T-cell (primary cell): Measurements from ENCODE around the gene PTPRA. TPM values are rescaled to one million over a fixed set of nuclear protein-coding genes. Genes with fewer than 3 reads are reported as not detected.

Experiments
- ATAC-seq, 4 experiments: fragments of 200-7000 bp in 3 of 4; fragments of 150-1000 bp in 1 of 4; cut with Tn5 transposase; replicated peaks in 1 of 4; 1 replicate in 3 of 4; 2 replicates in 1 of 4; pipeline ENCODE4 v1.10.0; 2021; ENCODE audit warnings: moderate library complexity in 3 of 4, mild to moderate bottlenecking in 2 of 4, moderate number of reproducible peaks in 1 of 4
- CTCF ChIA-PET, 2 donors: fragments of 300-600 bp; sonication (Branson Sonifier 250); formaldehyde crosslinking; loops; one replicate each; lab custom pipeline; 2022; ENCODE audit warnings: antibody characterized with exemption in 2 of 2; lab: Charles Lee
- POLR2A ChIA-PET, 2 donors: fragments of 300-600 bp; sonication (Branson Sonifier 250); formaldehyde crosslinking; loops; one replicate each; lab custom pipeline; 2022; ENCODE audit warnings: antibody characterized with exemption in 2 of 2; lab: Charles Lee
- DNase-seq, 35 experiments: peaks; one replicate each; pipeline versions ENCODE4 v3.0.0 to v3.0.0-alpha.2; 2013 to 2023
- H3K27ac ChIP-seq: one replicate; pipeline ENCODE4 v1.5.1; 2013; ENCODE audit warnings: low read length
- H3K27me3 ChIP-seq, 2 experiments: replicated peaks in 1 of 2; 1 replicate in 1 of 2; 2 replicates in 1 of 2; pipeline versions ENCODE4 v1.6.1 to v1.7.0; 2013; ENCODE audit warnings: low read length in 1 of 2, mixed read lengths in 1 of 2; ENCODE audit not compliant: control insufficient read depth in 2 of 2, insufficient read depth in 2 of 2; ENCODE audit errors: extremely low read depth in 1 of 2
- H3K36me3 ChIP-seq, 2 donors: 1 replicate in 1 of 2; 2 replicates in 1 of 2; pipeline versions ENCODE4 v1.6.1 to v1.7.0; 2013; ENCODE audit warnings: low read length in 1 of 2; ENCODE audit not compliant: control insufficient read depth in 2 of 2, insufficient read depth in 1 of 2; ENCODE audit errors: extremely low read depth in 1 of 2
- H3K4me1 ChIP-seq, 2 experiments: 1 replicate in 1 of 2; 2 replicates in 1 of 2; pipeline versions ENCODE4 v1.6.1 to v1.7.0; 2013; ENCODE audit warnings: low read length in 2 of 2, mixed read lengths in 1 of 2; ENCODE audit not compliant: insufficient read depth in 2 of 2, control insufficient read depth in 1 of 2; ENCODE audit errors: extremely low read depth in 1 of 2
- H3K4me3 ChIP-seq, 2 donors: 1 replicate in 1 of 2; 2 replicates in 1 of 2; pipeline versions ENCODE4 v1.5.1 to v1.7.0; 2013; ENCODE audit warnings: mild to moderate bottlenecking in 2 of 2, low read length in 1 of 2, moderate library complexity in 1 of 2; ENCODE audit not compliant: control insufficient read depth in 1 of 2; ENCODE audit errors: extremely low read depth in 1 of 2
- H3K9me3 ChIP-seq: 2 replicates; pipeline ENCODE4 v1.7.0; 2013
- H3K27ac Mint-ChIP-seq, 2 donors: one replicate each; pipeline ENCODE4 v1.8.0; 2020 to 2021; ENCODE audit warnings: mild to moderate bottlenecking in 2 of 2, mixed read lengths in 2 of 2
- H3K27me3 Mint-ChIP-seq, 2 donors: one replicate each; pipeline ENCODE4 v1.8.0; 2021 to 2022; ENCODE audit warnings: mixed read lengths in 2 of 2
- H3K36me3 Mint-ChIP-seq: one replicate; pipeline ENCODE4 v1.8.0; 2021; ENCODE audit warnings: mixed read lengths
- H3K4me1 Mint-ChIP-seq, 3 donors: one replicate each; pipeline ENCODE4 v1.8.0; 2020 to 2022; ENCODE audit warnings: mixed read lengths in 3 of 3, mild to moderate bottlenecking in 1 of 3
- H3K4me3 Mint-ChIP-seq, 3 donors: one replicate each; pipeline ENCODE4 v1.8.0; 2020 to 2022; ENCODE audit warnings: mild to moderate bottlenecking in 3 of 3, mixed read lengths in 3 of 3, moderate library complexity in 3 of 3
- H3K9me3 Mint-ChIP-seq, 3 donors: one replicate each; pipeline ENCODE4 v1.8.0; 2020 to 2022; ENCODE audit warnings: mixed read lengths in 3 of 3
- WGBS: methylation state at CpG from one replicate; pipeline ENCODE4 v1.1.5; 2013; ENCODE audit warnings: missing lambda C conversion rate; ENCODE audit not compliant: insufficient coverage; 5-methylcytosine and 5-hydroxymethylcytosine counted together
- total RNA-seq, 35 experiments: library from RNA in 6 of 35; stranded (reverse) in 6 of 35; fragments of 120-200 nt in 1 of 35; gene quantifications; one replicate each; pipeline versions ENCODE4 v1.2.1 to v1.2.4 and lab custom pipeline; 2013 to 2026

Gene PTPRA
- total RNA-seq, 5 donors from 2014 or later (not counting 1 experiment from before 2014, with no cell fraction given) = 66.2 to 98.6 (median 71.5) TPM

GRCh38 chr20:3088031-3088430 lies 214.8 kb downstream of the PTPRA start:
- Histone ChIP-seq H3K27me3 (peaks cover 0 to 44% of the 10 kb centered on the region in 2 experiments), H3K27ac (no peak overlapping the region), H3K4me1 (peaks cover 0 to 17% of the 10 kb centered on the region in 2 experiments), H3K36me3 (no peaks in the 10 kb centered on the region), H3K4me3 (no peak overlapping the region), H3K9me3 (no peaks in the 10 kb centered on the region)
- no peak for ATAC-seq
- ChIA-PET CTCF (no interaction called here), POLR2A (no interaction called here)
- Mint-ChIP-seq H3K4me1 (peaks cover 21 to 24% (median 23%) of the 10 kb centered on the region in 3 donors), H3K27ac (no peak overlapping the region), H3K4me3 (no peak overlapping the region), H3K27me3 (peaks cover 0 to 37% of the 10 kb centered on the region in 2 donors), H3K36me3 (no peaks in the 10 kb centered on the region), H3K9me3 (no peaks in the 10 kb centered on the region)
- WGBS = 84% methylated on average over 5 of the region's 7 CpGs
- no peak for DNase-seq

Other genes with a start within 250 kb of the PTPRA start
- 100 to 1,000 TPM; 243 to 279 (median 270) TPM for gene NOP56, start 220.8 kb upstream of the PTPRA start, total RNA-seq
- 100 to 1,000 TPM; 101 to 147 (median 117) TPM for gene IDH3B, start 209.3 kb upstream of the PTPRA start, total RNA-seq
- 10 to 100 TPM in 1 of 5 donors, 1 to 10 TPM in 4; 4.2 to 10.5 (median 6.8) TPM for gene EBF4, start 180.7 kb upstream of the PTPRA start, total RNA-seq
- under 1 TPM; 0.20 to 0.90 (median 0.63) TPM for gene CPXM1, start 72.9 kb upstream of the PTPRA start, total RNA-seq
- not detected for gene C20orf141, start 58.5 kb upstream of the PTPRA start, total RNA-seq
- not detected for gene TMEM239, start 57.1 kb upstream of the PTPRA start, total RNA-seq
- 100 to 1,000 TPM in 2 of 5 donors, 10 to 100 TPM in 3; 65.1 to 111 (median 95.2) TPM for gene PCED1A, start 32.8 kb upstream of the PTPRA start, total RNA-seq
- gene VPS16, start 32.7 kb upstream of the PTPRA start, total RNA-seq = 10 to 100 TPM; 44.5 to 72.2 (median 68.2) TPM
- gene GNRH2, start 170.1 kb downstream of the PTPRA start, total RNA-seq = 1 to 10 TPM in 4 of 5 donors, under 1 TPM in 1; 0.60 to 3.4 (median 1.8) TPM
- gene MRPS26, start 172.6 kb downstream of the PTPRA start, total RNA-seq = 10 to 100 TPM; 20.9 to 38.5 (median 36.8) TPM
- 1 to 10 TPM in 2 of 5 donors, under 1 TPM in 1, not detected in 2; 0.92 to 3.0 (median 1.5) TPM for gene OXT, start 198.1 kb downstream of the PTPRA start, total RNA-seq
- 1 to 10 TPM in 1 of 5 donors, under 1 TPM in 2, not detected in 2; 0.44 to 1.6 (median 0.59) TPM for gene AVP, start 211.2 kb downstream of the PTPRA start, total RNA-seq